GM18951 (cell line): Measurements from ENCODE around the gene CCT6A.
"Not testable (repeated sequence)": the region's sequence is repeated elsewhere in the genome, so short reads cannot be mapped to it uniquely, and the experiment has no call there.

Experiments
- POLR2A ChIP-seq: IDR thresholded peaks from 4 replicates; pipeline ENCODE4 v1.6.1; 2011; ENCODE audit warnings: mild to moderate bottlenecking; ENCODE audit not compliant: insufficient read length, insufficient read depth; ENCODE audit errors: extremely low read depth
- in situ Hi-C: fragments of 300-500 bp; cut with MboI; formaldehyde crosslinking; loops from one replicate; pipeline ENCODE4 v1.12.0; 2022; ENCODE audit warnings: low sequenced_read_pairs, mixed read lengths, inconsistent platforms; ENCODE audit not compliant: unreplicated experiment

CCT6A gene

GRCh38 chr7:56074371-56074791, 22.8 kb downstream of the CCT6A start:
- in situ Hi-C loops = loop anchor here (10.0 kb wide), 1 partner anchor 440 kb away; no protein-coding TSS in a partner anchor

GRCh38 chr7:56077681-56078080, 26.1 kb downstream of the CCT6A start:
- in situ Hi-C loops = loop anchor here (10.0 kb wide), 1 partner anchor 443 kb away; no protein-coding TSS in a partner anchor
- TF ChIP-seq POLR2A = no peak

More at GRCh38 chr7:56074371-56074791, 22.8 kb downstream of the CCT6A start:
- TF ChIP-seq POLR2A = no peak

- in situ Hi-C loops = loop anchor here (10.0 kb wide), 1 partner anchor 443 kb away; no protein-coding TSS in a partner anchor
- no peak for TF ChIP-seq POLR2A
These were observed 26.6 kb downstream of the CCT6A start for GRCh38 chr7:56078196-56078595.

GRCh38 chr7:56079450-56080185, 28.1 kb downstream of the CCT6A start:
- no peak for TF ChIP-seq POLR2A
- in situ Hi-C loops = loop anchor here (10.0 kb wide), 1 partner anchor 445 kb away; no protein-coding TSS in a partner anchor

- in situ Hi-C loops = not testable (repeated sequence)
These were observed 29.3 kb downstream of the CCT6A start for GRCh38 chr7:56080726-56081435.

GRCh38 chr7:56081626-56082340, 30.2 kb downstream of the CCT6A start:
- in situ Hi-C loops = no loop called here
- no peak for TF ChIP-seq POLR2A

GRCh38 chr7:56083150-56083785, 31.7 kb downstream of the CCT6A start:
- in situ Hi-C loops = no loop called here
- no peak for TF ChIP-seq POLR2A

GRCh38 chr7:56086761-56087160, 35.2 kb downstream of the CCT6A start:
- in situ Hi-C loops = no loop called here
- no peak for TF ChIP-seq POLR2A

GRCh38 chr7:56087445-56087844, 35.9 kb downstream of the CCT6A start:
- in situ Hi-C loops = no loop called here
- TF ChIP-seq POLR2A = no peak

GRCh38 chr7:56091591-56091990, 40.0 kb downstream of the CCT6A start:
- in situ Hi-C loops = no loop called here

GRCh38 chr7:56092388-56092787, 40.8 kb downstream of the CCT6A start:
- in situ Hi-C loops = not testable (repeated sequence)

More at GRCh38 chr7:56091591-56091990, 40.0 kb downstream of the CCT6A start:
- TF ChIP-seq POLR2A = no peak

GRCh38 chr7:56092789-56093531, 41.4 kb downstream of the CCT6A start, which contains the start of gene PHKG1:
PHKG1 (minus strand) TSS chr7:56092952; CDS start chr7:56088941, 4,011 bp downstream.
- in situ Hi-C loops = no loop called here
- no peak for TF ChIP-seq POLR2A
